Measurements from ENCODE around the gene MAP2K7. TPM values are rescaled to one million over a fixed set of nuclear protein-coding genes. Genes with fewer than 3 reads are reported as not detected.
A peak's percentile ranks its signal among the peaks of the same experiment; 100 is the strongest.

Gene MAP2K7
- total RNA-seq, 1 experiment from 2014 or later: 46.1 TPM

GRCh38 chr19:7869453-7869909 lies 34.2 kb upstream of the MAP2K7 start:
- ChIA-PET POLR2A (ENCODE audit: low non-redundant PET) (interaction anchor here (0.6 kb wide), 1 partner anchor 521 kb away, joined by 3 read pairs; no protein-coding TSS in a partner anchor), CTCF (interaction anchor here (0.5 to 1.8 kb wide), 6 partner anchors 14 to 183 kb away, joined by 3 to 11 read pairs (median 7); partner anchors contain the start of genes MAP2K7 and SNAPC2)
- Histone ChIP-seq H3K36me3 (ENCODE audit: insufficient read depth, low read length, poor library complexity, severe bottlenecking) (no peaks in the 10 kb centered on the region), H3K4me1 (ENCODE audit: insufficient read depth, low read length, poor library complexity, severe bottlenecking) (peaks cover 42% of the 10 kb centered on the region), H3K4me3 (ENCODE audit: low read depth, low read length, poor library complexity, severe bottlenecking) (peak overlapping the region; percentile 53), H3K27ac (ENCODE audit: low read depth, low read length, poor library complexity, severe bottlenecking) (peak overlapping the region; percentile 78), H3K9me3 (ENCODE audit: low read depth, low read length, poor library complexity, severe bottlenecking) (no peaks in the 10 kb centered on the region), H3K27me3 (replicated peaks; ENCODE audit: insufficient read depth, low read depth, low read length, poor library complexity) (no peaks in the 10 kb centered on the region)
- intact Hi-C loops (cut with micrococcal nuclease; ENCODE audit: unreplicated experiment): no loop called here
- no TSS peak for BruUV-seq (replicated peaks)
- peak; percentile 73 for DNase-seq (ENCODE audit: low spot score)
- no peak for TF ChIP-seq EZH2 (IDR thresholded peaks at IDR 0.05; ENCODE audit: borderline replicate concordance, low read depth, low read length, poor library complexity, severe bottlenecking)
- no peak; the same call in 1 of the 2 replicates for TF ChIP-seq CTCF (conservative IDR thresholded peaks at IDR 0.05; ENCODE audit: low read depth, low read length)

GRCh38 chr19:7869910-7870511 lies 33.7 kb upstream of the MAP2K7 start:
- no peaks in the 10 kb centered on the region for H3K36me3 ChIP-seq (ENCODE audit: insufficient read depth, low read length, poor library complexity, severe bottlenecking)
- peak overlapping the region; percentile 53 for H3K4me3 ChIP-seq (ENCODE audit: low read depth, low read length, poor library complexity, severe bottlenecking)
- TF ChIP-seq CTCF (conservative IDR thresholded peaks at IDR 0.05; ENCODE audit: low read depth, low read length) (no peak), EZH2 (IDR thresholded peaks at IDR 0.05; ENCODE audit: borderline replicate concordance, low read depth, low read length, poor library complexity, severe bottlenecking) (no peak)
- no TSS peak for BruUV-seq (replicated peaks)
- ChIA-PET CTCF (interaction anchor here (0.6 to 1.8 kb wide), 5 partner anchors 28 to 184 kb away, joined by 3 to 11 read pairs (median 8); partner anchors contain the start of genes MAP2K7 and SNAPC2), POLR2A (ENCODE audit: low non-redundant PET) (interaction anchor here (0.6 kb wide), 1 partner anchor 521 kb away, joined by 3 read pairs; no protein-coding TSS in a partner anchor)
- intact Hi-C loops (cut with micrococcal nuclease; ENCODE audit: unreplicated experiment): loop anchor here (2.0 to 5.0 kb wide), 2 partner anchors 33 to 52 kb away; partner anchors contain the start of genes MAP2K7 and SNAPC2
- H3K9me3 ChIP-seq (ENCODE audit: low read depth, low read length, poor library complexity, severe bottlenecking): no peaks in the 10 kb centered on the region
- DNase-seq (ENCODE audit: low spot score): peak; percentile 93
- H3K4me1 ChIP-seq (ENCODE audit: insufficient read depth, low read length, poor library complexity, severe bottlenecking): peaks cover 42% of the 10 kb centered on the region
- H3K27ac ChIP-seq (ENCODE audit: low read depth, low read length, poor library complexity, severe bottlenecking): peak overlapping the region; percentile 78
- no peaks in the 10 kb centered on the region for H3K27me3 ChIP-seq (replicated peaks; ENCODE audit: insufficient read depth, low read depth, low read length, poor library complexity)

- peak overlapping the region; percentile 81 for H3K27ac ChIP-seq (ENCODE audit: low read depth, low read length, poor library complexity, severe bottlenecking)
- intact Hi-C loops (cut with micrococcal nuclease; ENCODE audit: unreplicated experiment): loop anchor here (2.0 to 5.0 kb wide), 2 partner anchors 32 to 51 kb away; partner anchors contain the start of genes MAP2K7 and SNAPC2
Observed at GRCh38 chr19:7870571-7871436, 32.9 kb upstream of the MAP2K7 start.

More at GRCh38 chr19:7870571-7871436, 32.9 kb upstream of the MAP2K7 start:
- Histone ChIP-seq H3K9me3 (ENCODE audit: low read depth, low read length, poor library complexity, severe bottlenecking) (no peaks in the 10 kb centered on the region), H3K4me1 (ENCODE audit: insufficient read depth, low read length, poor library complexity, severe bottlenecking) (peaks cover 42% of the 10 kb centered on the region), H3K27me3 (replicated peaks; ENCODE audit: insufficient read depth, low read depth, low read length, poor library complexity) (no peaks in the 10 kb centered on the region), H3K36me3 (ENCODE audit: insufficient read depth, low read length, poor library complexity, severe bottlenecking) (no peaks in the 10 kb centered on the region), H3K4me3 (ENCODE audit: low read depth, low read length, poor library complexity, severe bottlenecking) (peak overlapping the region; percentile 42)
- DNase-seq (ENCODE audit: low spot score): peak; percentile 89
- TF ChIP-seq CTCF (conservative IDR thresholded peaks at IDR 0.05; ENCODE audit: low read depth, low read length): no peak
- TF ChIP-seq EZH2 (IDR thresholded peaks at IDR 0.05; ENCODE audit: borderline replicate concordance, low read depth, low read length, poor library complexity, severe bottlenecking): no peak
- POLR2A ChIA-PET (ENCODE audit: low non-redundant PET): no interaction called here
- BruUV-seq (replicated peaks): no TSS peak
- CTCF ChIA-PET: no interaction called here
